ENCODE measurements around the gene CYFIP2. TPM values are rescaled to one million over a fixed set of nuclear protein-coding genes. Genes with fewer than 3 reads are reported as not detected.

CYFIP2 gene
- total RNA-seq, 1 donor from 2014 or later, result 96.8 TPM

GRCh38 chr5:157335534-157336422, 69.9 kb downstream of the CYFIP2 start:
- Histone ChIP-seq H3K9me3 (ENCODE audit: insufficient read depth, low read depth, low read length) (no peaks in the 10 kb centered on the region), H3K4me3 (ENCODE audit: insufficient read depth, low read depth, low read length) (no peak overlapping the region), H3K79me2 (ENCODE audit: insufficient read depth, low read length) (no peaks in the 10 kb centered on the region), H4K20me1 (ENCODE audit: insufficient read depth, low read length) (no peaks in the 10 kb centered on the region), H3K4me1 (ENCODE audit: insufficient read depth, low read length) (no peaks in the 10 kb centered on the region), H3K9ac (ENCODE audit: low read length) (no peak overlapping the region), H3K36me3 (ENCODE audit: insufficient read depth, low read length) (no peaks in the 10 kb centered on the region), H2AFZ (ENCODE audit: low read depth, low read length) (no peak overlapping the region), H3K4me2 (ENCODE audit: low read length) (no peak overlapping the region), H3K27me3 (ENCODE audit: insufficient read depth, low read length) (no peaks in the 10 kb centered on the region), H3K27ac (ENCODE audit: low read depth, low read length) (no peak overlapping the region)
- no peaks in the 10 kb centered on the region for H3K9me3 Mint-ChIP-seq (ENCODE audit: unreplicated experiment)
- DNase-seq (ENCODE audit: low read depth) (no peak), FAIRE-seq (no peak)
- no peak overlapping the region for H3K4me3 Mint-ChIP-seq (ENCODE audit: unreplicated experiment)
- peaks cover 32% of the 10 kb centered on the region for H3K36me3 Mint-ChIP-seq (ENCODE audit: low read depth, unreplicated experiment)
- H3K27me3 Mint-ChIP-seq (ENCODE audit: low read depth, unreplicated experiment), result no peaks in the 10 kb centered on the region
- H3K27ac Mint-ChIP-seq (ENCODE audit: unreplicated experiment), result no peak overlapping the region
- no peak for TF ChIP-seq EZH2 (IDR thresholded peaks at IDR 0.05; ENCODE audit: insufficient read depth, low read length)
- no peak for TF ChIP-seq CTCF (IDR thresholded peaks at IDR 0.05; ENCODE audit: insufficient read depth, low read depth, low read length)
- no peaks in the 10 kb centered on the region for H3K4me1 Mint-ChIP-seq (ENCODE audit: low read depth, unreplicated experiment)

GRCh38 chr5:157336423-157336744, 70.5 kb downstream of the CYFIP2 start:
- TF ChIP-seq EZH2 (IDR thresholded peaks at IDR 0.05; ENCODE audit: insufficient read depth, low read length) (no peak), CTCF (IDR thresholded peaks at IDR 0.05; ENCODE audit: insufficient read depth, low read depth, low read length) (no peak)
- Mint-ChIP-seq H3K36me3 (ENCODE audit: low read depth, unreplicated experiment) (peaks cover 30% of the 10 kb centered on the region), H3K9me3 (ENCODE audit: unreplicated experiment) (no peaks in the 10 kb centered on the region), H3K27ac (ENCODE audit: unreplicated experiment) (no peak overlapping the region), H3K4me3 (ENCODE audit: unreplicated experiment) (no peak overlapping the region), H3K4me1 (ENCODE audit: low read depth, unreplicated experiment) (no peaks in the 10 kb centered on the region), H3K27me3 (ENCODE audit: low read depth, unreplicated experiment) (no peaks in the 10 kb centered on the region)
- FAIRE-seq (no peak), DNase-seq (ENCODE audit: low read depth) (no peak)
- Histone ChIP-seq H3K27ac (ENCODE audit: low read depth, low read length) (no peak overlapping the region), H3K4me3 (ENCODE audit: insufficient read depth, low read depth, low read length) (no peak overlapping the region), H3K27me3 (ENCODE audit: insufficient read depth, low read length) (no peaks in the 10 kb centered on the region), H3K4me2 (ENCODE audit: low read length) (no peak overlapping the region), H3K79me2 (ENCODE audit: insufficient read depth, low read length) (no peaks in the 10 kb centered on the region), H3K9me3 (ENCODE audit: insufficient read depth, low read depth, low read length) (no peaks in the 10 kb centered on the region), H4K20me1 (ENCODE audit: insufficient read depth, low read length) (no peaks in the 10 kb centered on the region), H3K36me3 (ENCODE audit: insufficient read depth, low read length) (no peaks in the 10 kb centered on the region), H3K4me1 (ENCODE audit: insufficient read depth, low read length) (no peaks in the 10 kb centered on the region), H2AFZ (ENCODE audit: low read depth, low read length) (no peak overlapping the region), H3K9ac (ENCODE audit: low read length) (no peak overlapping the region)

GRCh38 chr5:157339409-157339808, 73.5 kb downstream of the CYFIP2 start:
- Histone ChIP-seq H4K20me1 (ENCODE audit: insufficient read depth, low read length) (no peaks in the 10 kb centered on the region), H3K79me2 (ENCODE audit: insufficient read depth, low read length) (no peaks in the 10 kb centered on the region), H3K27ac (ENCODE audit: low read depth, low read length) (no peak overlapping the region), H3K4me2 (ENCODE audit: low read length) (no peak overlapping the region), H3K4me3 (ENCODE audit: insufficient read depth, low read depth, low read length) (no peak overlapping the region), H3K4me1 (ENCODE audit: insufficient read depth, low read length) (no peaks in the 10 kb centered on the region), H3K36me3 (ENCODE audit: insufficient read depth, low read length) (no peaks in the 10 kb centered on the region), H3K9me3 (ENCODE audit: insufficient read depth, low read depth, low read length) (no peaks in the 10 kb centered on the region), H3K9ac (ENCODE audit: low read length) (no peak overlapping the region), H2AFZ (ENCODE audit: low read depth, low read length) (no peak overlapping the region), H3K27me3 (ENCODE audit: insufficient read depth, low read length) (no peaks in the 10 kb centered on the region)
- H3K36me3 Mint-ChIP-seq (ENCODE audit: low read depth, unreplicated experiment), result peaks cover 28% of the 10 kb centered on the region
- no peak for DNase-seq (ENCODE audit: low read depth)
- TF ChIP-seq EZH2 (IDR thresholded peaks at IDR 0.05; ENCODE audit: insufficient read depth, low read length) (no peak), CTCF (IDR thresholded peaks at IDR 0.05; ENCODE audit: insufficient read depth, low read depth, low read length) (no peak)
- H3K9me3 Mint-ChIP-seq (ENCODE audit: unreplicated experiment), result no peaks in the 10 kb centered on the region
- no peak overlapping the region for H3K4me3 Mint-ChIP-seq (ENCODE audit: unreplicated experiment)
- no peak for FAIRE-seq
- H3K27me3 Mint-ChIP-seq (ENCODE audit: low read depth, unreplicated experiment), result no peaks in the 10 kb centered on the region
- H3K27ac Mint-ChIP-seq (ENCODE audit: unreplicated experiment), result no peak overlapping the region
- no peaks in the 10 kb centered on the region for H3K4me1 Mint-ChIP-seq (ENCODE audit: low read depth, unreplicated experiment)
